ENCODE results near the gene MUL1.

GRCh38 chr1:20474333-20474975 is 33.5 kb downstream of the MUL1 start:
- TF ChIP-seq FOXJ3 (CRISPR knock-in tag; IDR thresholded peaks at IDR 0.05; ENCODE audit: borderline replicate concordance) (no peak), ATF2 (CRISPR knock-in tag; IDR thresholded peaks at IDR 0.05; ENCODE audit: borderline replicate concordance, low read depth) (no peak), CTCF (IDR thresholded peaks at IDR 0.05) (no peak), E2F1 (CRISPR knock-in tag; IDR thresholded peaks at IDR 0.05) (no peak), SP1 (CRISPR knock-in tag; conservative IDR thresholded peaks at IDR 0.05) (no peak)

Data from WTC11 (cell line).